Measurements from ENCODE around the gene PKLR. TPM values are rescaled to one million over a fixed set of nuclear protein-coding genes. Genes with fewer than 3 reads are reported as not detected.

PKLR gene
- total RNA-seq, 1 experiment from 2014 or later: not detected

DNA sequence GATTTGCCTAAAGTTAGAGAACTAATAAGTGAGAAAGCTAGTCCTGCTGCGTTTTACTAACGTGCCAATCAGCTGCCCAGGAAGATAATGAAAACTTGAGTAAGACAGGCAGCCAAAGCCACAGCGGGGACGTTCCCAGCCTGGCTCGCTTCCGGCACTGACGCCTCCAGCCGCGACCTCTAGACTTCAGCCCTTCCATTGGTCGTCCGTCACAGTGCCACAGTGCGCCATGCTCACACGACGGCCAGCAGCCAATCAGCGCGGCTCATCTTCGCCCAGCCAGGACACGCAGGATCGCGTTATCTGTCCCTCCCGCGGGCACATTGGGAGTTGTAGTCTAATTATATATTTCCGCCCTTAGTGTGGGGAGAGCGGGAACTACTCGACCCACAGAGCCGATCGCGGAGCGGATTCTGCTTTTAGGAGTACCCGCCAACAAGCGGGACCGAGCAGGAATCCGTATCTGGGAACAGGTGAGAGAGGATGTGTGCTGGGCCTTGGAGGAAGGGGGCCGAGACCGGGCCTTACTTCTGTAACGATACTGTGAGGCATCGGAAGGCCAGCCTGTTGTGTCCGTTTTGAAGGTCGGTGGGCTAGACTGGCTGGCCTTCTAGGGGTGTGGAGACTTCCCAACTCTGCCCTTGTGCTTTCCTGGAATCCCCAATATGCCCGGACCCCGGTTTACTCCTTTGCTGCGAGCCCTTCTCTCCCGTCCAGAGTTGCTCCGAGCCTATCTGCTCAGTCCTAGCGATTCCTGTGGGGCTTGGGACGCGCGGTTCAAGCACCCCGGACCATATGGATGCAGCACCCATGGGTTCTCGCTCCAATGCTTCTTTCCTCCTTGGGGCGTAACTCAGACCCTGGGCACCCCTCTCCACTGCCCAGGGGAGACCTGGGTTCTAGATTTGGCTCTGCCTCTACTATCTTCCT is 7.5 kb upstream of the PKLR start, which contains the start of gene FDPS:
Gene FDPS, plus strand, starts transcription at position 374 of the 930 bp plus-strand sequence. CDS start 924 bp downstream, outside the sequence.
- Histone ChIP-seq H3K4me2 (ENCODE audit: insufficient read depth, insufficient read length, low read length) (peak within 1 kb of the TSS; percentile 94), H2BK5ac (ENCODE audit: insufficient read length, low read length) (no peak within 1 kb of the TSS), H3K14ac (ENCODE audit: insufficient read depth, low read length) (no peak within 1 kb of the TSS; the same call in 1 of the 2 replicates), H3K79me2 (ENCODE audit: insufficient read depth, low read length) (peaks cover 10% of the 10 kb centered on the region; the same call in 1 of the 2 replicates), H4K8ac (replicated peaks; ENCODE audit: insufficient read length, low read depth, low read length) (no peak within 1 kb of the TSS), H4K91ac (ENCODE audit: insufficient read length, low read depth, low read length) (no peak within 1 kb of the TSS), H2AFZ (ENCODE audit: low read length) (no peak within 1 kb of the TSS), H2AK5ac (ENCODE audit: insufficient read length, low read length) (no peak within 1 kb of the TSS), H3K79me1 (ENCODE audit: insufficient read depth, low read depth, low read length, poor library complexity, severe bottlenecking) (peaks cover 5% of the 10 kb centered on the region), H2BK120ac (ENCODE audit: low read depth, low read length, poor library complexity, severe bottlenecking) (no peak within 1 kb of the TSS), H3K23ac (ENCODE audit: insufficient read length, low read depth, low read length) (no peak within 1 kb of the TSS), H3K18ac (ENCODE audit: insufficient read length, low read depth, low read length) (peak within 1 kb of the TSS; percentile 60), H3K9me3 (ENCODE audit: control insufficient read depth, low read depth, low read length) (no peaks in the 10 kb centered on the region), H3K9ac (ENCODE audit: extremely low read depth, insufficient read length, low read length) (peak within 1 kb of the TSS; percentile 83), H2BK20ac (ENCODE audit: low read depth, low read length, poor library complexity, severe bottlenecking) (no peak within 1 kb of the TSS), H3K27me3 (ENCODE audit: insufficient read depth, low read length) (no peaks in the 10 kb centered on the region), H3K27ac (ENCODE audit: insufficient read length, low read depth, low read length) (peak within 1 kb of the TSS; percentile 84), H3K23me2 (ENCODE audit: insufficient read length, low read depth, low read length, poor library complexity, severe bottlenecking) (peaks cover 10% of the 10 kb centered on the region), H3K4me1 (ENCODE audit: insufficient read depth, low read length) (peaks cover 3% of the 10 kb centered on the region; the same call in 1 of the 2 replicates), H4K20me1 (ENCODE audit: control insufficient read depth, insufficient read depth, insufficient read length) (no peaks in the 10 kb centered on the region), H3T11ph (ENCODE audit: low read length) (no peak within 1 kb of the TSS), H4K5ac (ENCODE audit: insufficient read length, low read depth, low read length) (no peak within 1 kb of the TSS), H3K4ac (ENCODE audit: low read depth, low read length) (no peak within 1 kb of the TSS), H2BK12ac (ENCODE audit: insufficient read length, low read depth, low read length) (no peak within 1 kb of the TSS), H3K56ac (ENCODE audit: insufficient read length, low read depth, low read length) (no peak within 1 kb of the TSS), H2BK15ac (ENCODE audit: low read depth, low read length) (no peak within 1 kb of the TSS)
- peak within 1 kb of the TSS; percentile 98 to 99 (median 99) for H3K27ac Mint-ChIP-seq
- peaks cover 13 to 24% of the 10 kb centered on the region in 2 experiments for H3K4me1 Mint-ChIP-seq
- DNase-seq: peak; percentile 99
- WGBS (ENCODE audit: extremely low coverage, insufficient read length, low lambda C conversion rate): no CpG with 5 or more reads among the region's 51 CpGs
- H3K4me3 Mint-ChIP-seq: peak within 1 kb of the TSS; percentile 95 to 98
- TF ChIP-seq, protein P1, sequence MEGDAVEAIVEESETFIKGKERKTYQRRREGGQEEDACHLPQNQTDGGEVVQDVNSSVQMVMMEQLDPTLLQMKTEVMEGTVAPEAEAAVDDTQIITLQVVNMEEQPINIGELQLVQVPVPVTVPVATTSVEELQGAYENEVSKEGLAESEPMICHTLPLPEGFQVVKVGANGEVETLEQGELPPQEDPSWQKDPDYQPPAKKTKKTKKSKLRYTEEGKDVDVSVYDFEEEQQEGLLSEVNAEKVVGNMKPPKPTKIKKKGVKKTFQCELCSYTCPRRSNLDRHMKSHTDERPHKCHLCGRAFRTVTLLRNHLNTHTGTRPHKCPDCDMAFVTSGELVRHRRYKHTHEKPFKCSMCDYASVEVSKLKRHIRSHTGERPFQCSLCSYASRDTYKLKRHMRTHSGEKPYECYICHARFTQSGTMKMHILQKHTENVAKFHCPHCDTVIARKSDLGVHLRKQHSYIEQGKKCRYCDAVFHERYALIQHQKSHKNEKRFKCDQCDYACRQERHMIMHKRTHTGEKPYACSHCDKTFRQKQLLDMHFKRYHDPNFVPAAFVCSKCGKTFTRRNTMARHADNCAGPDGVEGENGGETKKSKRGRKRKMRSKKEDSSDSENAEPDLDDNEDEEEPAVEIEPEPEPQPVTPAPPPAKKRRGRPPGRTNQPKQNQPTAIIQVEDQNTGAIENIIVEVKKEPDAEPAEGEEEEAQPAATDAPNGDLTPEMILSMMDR (conservative IDR thresholded peaks at IDR 0.05): no peak
- no peaks in the 10 kb centered on the region for H3K9me3 Mint-ChIP-seq
- peaks cover 30 to 38% (median 36%) of the 10 kb centered on the region in 3 experiments; a peak in 6 of 7 replicates for H3K36me3 Mint-ChIP-seq (ENCODE audit: insufficient read depth in 1 of 3, low read depth in 3 of 3)
- no peaks in the 10 kb centered on the region for H3K27me3 Mint-ChIP-seq (ENCODE audit: low read depth)
